NB4 (cell line): ENCODE measurements around the gene SIN3A.

Experiments
- MYC ChIP-seq: IDR thresholded peaks from 2 replicates; pipeline ENCODE4 v1.6.1; 2011; ENCODE audit warnings: low read depth, low read length
- POLR2A ChIP-seq: IDR thresholded peaks from 2 replicates; pipeline ENCODE4 v1.6.1; 2011; ENCODE audit warnings: mild to moderate bottlenecking; ENCODE audit not compliant: insufficient read length; ENCODE audit errors: extremely low read depth
- TF ChIP-seq, protein P1 (sequence below): IDR thresholded peaks from one replicate; pipeline ENCODE4 v1.5.1; 2012; ENCODE audit warnings: low read depth, low read length
- TF ChIP-seq, protein P2 (sequence below): IDR thresholded peaks from 2 replicates; pipeline ENCODE4 v1.6.1; 2011; ENCODE audit warnings: low read depth, low read length

DNA sequence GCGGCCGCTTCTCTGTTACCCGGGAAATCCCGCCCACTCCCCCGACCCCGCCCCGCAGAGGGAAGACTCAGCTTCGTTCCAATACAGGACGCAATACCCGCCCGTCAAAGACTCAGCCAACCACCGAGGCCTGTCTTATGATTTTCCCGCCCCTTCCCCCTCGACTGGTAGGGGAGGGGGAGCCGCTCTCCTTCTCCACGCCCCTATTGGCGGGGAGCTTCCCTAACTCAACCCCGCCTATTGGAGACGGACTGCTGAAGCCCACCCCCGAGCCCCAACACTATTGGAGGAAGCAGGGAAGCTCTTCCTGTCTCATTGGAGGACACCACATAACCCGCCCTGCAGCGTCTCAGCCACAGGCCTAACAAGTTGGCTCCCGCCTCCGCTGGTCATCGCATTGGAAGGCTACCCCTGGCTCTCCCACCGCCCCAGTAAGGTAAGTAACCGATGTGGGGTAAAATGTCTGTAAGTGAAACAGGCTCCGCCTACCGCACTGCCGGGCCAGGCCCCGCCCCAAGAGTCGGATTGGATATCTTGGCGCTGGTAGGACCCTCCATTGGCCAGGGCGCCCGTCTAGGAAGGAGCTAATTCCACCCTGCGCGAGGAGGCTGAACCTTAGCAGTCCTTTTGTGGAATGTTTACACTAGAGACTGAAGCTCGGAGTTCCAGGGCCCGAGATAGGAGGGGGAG, at the start of gene SIN3A:
- TF ChIP-seq, protein P1, sequence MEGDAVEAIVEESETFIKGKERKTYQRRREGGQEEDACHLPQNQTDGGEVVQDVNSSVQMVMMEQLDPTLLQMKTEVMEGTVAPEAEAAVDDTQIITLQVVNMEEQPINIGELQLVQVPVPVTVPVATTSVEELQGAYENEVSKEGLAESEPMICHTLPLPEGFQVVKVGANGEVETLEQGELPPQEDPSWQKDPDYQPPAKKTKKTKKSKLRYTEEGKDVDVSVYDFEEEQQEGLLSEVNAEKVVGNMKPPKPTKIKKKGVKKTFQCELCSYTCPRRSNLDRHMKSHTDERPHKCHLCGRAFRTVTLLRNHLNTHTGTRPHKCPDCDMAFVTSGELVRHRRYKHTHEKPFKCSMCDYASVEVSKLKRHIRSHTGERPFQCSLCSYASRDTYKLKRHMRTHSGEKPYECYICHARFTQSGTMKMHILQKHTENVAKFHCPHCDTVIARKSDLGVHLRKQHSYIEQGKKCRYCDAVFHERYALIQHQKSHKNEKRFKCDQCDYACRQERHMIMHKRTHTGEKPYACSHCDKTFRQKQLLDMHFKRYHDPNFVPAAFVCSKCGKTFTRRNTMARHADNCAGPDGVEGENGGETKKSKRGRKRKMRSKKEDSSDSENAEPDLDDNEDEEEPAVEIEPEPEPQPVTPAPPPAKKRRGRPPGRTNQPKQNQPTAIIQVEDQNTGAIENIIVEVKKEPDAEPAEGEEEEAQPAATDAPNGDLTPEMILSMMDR = no peak
- TF ChIP-seq, protein P2, sequence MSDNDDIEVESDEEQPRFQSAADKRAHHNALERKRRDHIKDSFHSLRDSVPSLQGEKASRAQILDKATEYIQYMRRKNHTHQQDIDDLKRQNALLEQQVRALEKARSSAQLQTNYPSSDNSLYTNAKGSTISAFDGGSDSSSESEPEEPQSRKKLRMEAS = 0 out of 2 replicates have a peak, but pooled peaks have one; percentile 1
- TF ChIP-seq POLR2A (no peak), MYC (no peak)
